NCI-H82 treated with DMSO at 0.1 percent for 48 hours (cell line): ENCODE results near the gene APP.

Source experiments
- DNase-seq: peaks from one replicate; lab custom pipeline; 2025; ENCODE audit not compliant: unreplicated experiment; lab: John Stamatoyannopoulos, UW

Gene APP

DNA sequence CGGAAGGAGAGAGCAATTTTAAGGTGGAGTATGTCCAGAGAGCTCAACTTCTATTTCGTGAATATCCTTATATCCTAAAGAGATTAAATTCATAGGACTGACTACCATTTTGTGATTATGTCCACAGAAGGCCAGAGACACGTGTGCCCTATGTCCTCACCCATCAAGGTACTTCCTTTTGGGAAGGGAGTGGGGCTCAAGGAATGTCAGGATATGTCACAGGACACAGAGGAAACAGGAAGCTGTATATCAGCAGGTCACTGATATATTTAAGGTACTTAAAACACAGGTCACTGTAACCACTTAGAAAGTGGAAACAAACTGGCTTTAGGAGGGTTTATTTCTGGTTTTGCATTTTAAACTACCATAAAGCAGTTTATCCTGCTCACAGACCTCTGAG is 184.6 kb downstream of the APP start:
- no peak for DNase-seq

DNA sequence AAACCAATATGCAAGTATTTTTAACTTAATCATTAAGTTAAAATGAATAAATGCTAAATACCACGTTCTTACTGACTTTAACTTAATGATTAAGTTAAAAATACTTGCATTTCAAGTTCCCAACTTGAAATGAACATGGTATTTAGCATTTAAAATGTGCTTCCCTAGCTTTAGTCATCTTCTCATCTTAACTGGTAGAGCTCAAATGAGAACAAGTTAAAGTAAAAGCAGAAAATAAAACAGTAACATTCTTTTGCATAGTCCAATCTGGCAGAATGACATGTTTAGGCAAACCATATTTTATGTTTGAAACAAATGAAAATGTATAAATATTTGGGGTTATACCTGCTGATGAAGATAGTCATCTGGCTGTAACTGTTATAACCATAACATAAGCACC is 186.0 kb downstream of the APP start:
- no peak for DNase-seq

- DNase-seq, result no peak
These were observed 186.8 kb downstream of the APP start for GRCh38 chr21:25983745-25984144.

GRCh38 chr21:25980710-25981109 is 189.9 kb downstream of the APP start:
- no peak for DNase-seq

DNA sequence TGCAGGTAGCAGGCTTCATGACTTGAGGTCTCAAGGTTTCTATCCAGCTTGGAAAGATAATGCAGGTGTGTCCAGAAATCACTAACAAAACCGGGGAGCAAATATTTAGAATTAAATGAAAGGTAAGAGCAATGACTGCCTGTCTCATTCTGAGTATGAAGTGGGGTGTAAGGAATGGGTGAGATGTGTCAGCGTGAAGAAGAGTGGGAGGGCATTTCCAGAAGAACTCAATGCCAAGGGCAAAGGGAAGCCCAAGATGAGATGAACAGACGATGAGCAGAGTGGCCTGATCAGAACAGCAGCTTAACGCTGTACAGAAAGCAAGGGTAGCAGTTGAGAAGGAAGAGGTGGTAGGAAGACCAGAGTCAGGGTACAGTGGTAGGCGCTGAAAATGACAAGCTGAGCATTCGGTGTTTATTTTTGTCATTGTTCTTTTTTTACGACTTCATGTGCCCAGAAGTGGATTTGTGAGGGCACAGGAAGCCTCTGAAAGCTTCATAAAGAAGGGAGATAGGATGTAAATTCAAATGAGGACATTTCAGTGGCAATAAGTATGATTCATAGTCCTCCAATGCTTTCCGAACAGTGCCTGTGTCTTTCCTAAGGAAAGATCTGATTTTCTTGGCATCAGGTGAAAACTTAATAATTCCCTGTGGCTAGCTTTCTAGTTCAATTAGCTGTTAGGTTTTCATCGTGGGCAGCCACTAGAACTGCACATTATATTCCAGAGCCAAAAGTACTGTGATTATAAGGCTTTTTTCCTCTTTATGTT is 190.5 kb downstream of the APP start:
- no peak for DNase-seq

GRCh38 chr21:25977068-25977611 is 193.4 kb downstream of the APP start:
- DNase-seq, result no peak

- no peak for DNase-seq
These were observed 195.6 kb downstream of the APP start for GRCh38 chr21:25974964-25975363.

- DNase-seq, result no peak
These were observed 200.2 kb downstream of the APP start for GRCh38 chr21:25970254-25970930.

DNA sequence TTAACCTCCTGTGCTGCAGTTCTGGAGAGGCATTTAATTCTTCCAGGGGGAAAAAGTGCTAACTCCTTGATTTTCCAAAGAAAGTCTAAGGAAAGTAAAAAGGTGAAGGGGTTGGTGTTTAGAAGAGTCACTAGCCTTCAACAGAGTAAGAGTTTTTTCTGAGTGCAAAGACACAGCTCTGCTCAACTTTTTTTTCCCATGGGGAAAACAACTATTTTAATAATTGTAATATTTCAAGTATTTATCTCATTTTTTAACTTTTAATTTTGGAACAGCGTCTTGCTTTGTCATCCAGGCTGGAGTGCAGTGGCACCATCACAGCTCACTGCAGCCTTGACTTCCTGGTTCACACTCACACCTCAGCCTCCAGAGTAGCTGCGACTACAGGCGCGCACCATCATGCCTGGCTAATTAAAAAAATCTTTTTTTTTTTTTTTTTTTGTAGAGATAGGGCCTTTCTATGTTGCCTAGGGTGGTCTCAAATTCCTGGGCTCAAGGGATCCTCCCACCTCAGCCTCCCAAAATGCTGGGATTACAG is 202.6 kb downstream of the APP start:
- DNase-seq, result no peak

GRCh38 chr21:25967181-25967900 is 203.2 kb downstream of the APP start:
- DNase-seq, result no peak

DNA sequence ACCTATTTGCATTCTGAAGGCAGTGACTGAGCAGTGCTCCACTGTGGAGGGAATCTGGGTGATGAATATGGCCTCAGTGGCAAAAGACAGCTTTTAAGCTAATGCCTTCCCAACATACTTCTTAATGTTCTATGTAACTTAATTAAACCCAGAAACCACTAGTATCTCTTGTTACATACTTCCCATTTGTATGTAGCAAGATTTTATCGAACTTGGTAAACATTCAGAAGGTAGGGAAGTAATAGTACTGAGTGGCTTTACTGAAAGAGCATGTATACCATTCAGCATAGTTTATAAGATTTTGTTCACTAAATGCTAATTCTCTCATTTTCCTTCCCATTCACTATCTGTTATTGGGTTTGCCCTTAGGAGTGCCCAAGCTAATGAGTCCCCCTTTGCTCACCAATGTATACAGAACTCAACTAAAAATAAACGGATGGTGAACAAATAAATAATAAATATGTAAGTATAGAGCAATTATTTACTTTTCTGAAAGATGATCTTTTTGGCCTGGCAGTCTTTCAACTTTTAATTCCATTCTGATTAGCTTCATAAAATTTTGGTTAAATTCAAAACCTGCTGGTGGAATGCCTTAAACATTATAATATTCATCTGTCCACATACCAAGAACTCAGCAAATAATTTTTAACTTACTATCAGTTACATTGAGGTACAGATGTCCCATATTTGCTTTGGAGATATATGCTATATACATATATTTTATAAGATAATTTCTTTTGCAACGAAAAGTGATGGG is 204.4 kb downstream of the APP start:
- no peak for DNase-seq

DNA sequence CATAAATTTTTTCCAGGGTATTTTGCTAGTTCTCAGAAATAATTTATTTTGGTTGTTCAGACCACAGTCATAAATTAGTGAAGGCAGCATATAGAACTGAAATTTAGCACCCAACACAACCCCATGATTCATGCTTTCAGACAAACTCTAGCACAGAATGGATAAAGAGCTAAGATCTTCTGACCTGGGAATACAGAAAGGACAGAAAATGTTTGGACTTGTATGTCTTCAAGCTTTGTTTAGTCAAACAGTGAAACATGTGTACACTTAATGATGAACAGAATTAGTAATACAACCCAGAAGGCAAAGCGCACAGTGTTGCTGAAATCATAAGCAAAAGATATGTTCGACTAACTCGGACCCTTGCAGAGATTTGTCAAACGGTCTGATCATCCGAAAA is 205.6 kb downstream of the APP start:
- DNase-seq, result no peak

DNA sequence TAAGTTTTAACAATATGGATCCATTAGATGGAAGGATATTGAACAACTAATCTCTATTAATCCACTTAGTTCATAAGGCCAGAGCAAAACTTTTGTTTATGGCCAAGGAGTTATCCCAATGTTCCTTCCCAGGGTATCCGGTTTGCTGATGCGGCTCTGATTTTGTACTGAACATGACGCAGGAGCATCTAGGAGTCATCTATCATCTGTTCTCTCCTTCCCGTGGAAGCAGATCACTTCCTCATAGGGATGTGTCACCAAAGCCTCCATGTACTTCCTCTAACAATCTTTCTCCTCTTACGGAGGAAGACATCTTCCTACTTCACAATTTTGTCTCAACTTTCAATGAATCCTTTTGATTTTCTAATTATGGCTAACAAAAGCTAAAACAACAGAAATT is 206.6 kb downstream of the APP start:
- DNase-seq, result no peak

- no peak for DNase-seq
These were observed 207.4 kb downstream of the APP start for GRCh38 chr21:25963181-25963580.

DNA sequence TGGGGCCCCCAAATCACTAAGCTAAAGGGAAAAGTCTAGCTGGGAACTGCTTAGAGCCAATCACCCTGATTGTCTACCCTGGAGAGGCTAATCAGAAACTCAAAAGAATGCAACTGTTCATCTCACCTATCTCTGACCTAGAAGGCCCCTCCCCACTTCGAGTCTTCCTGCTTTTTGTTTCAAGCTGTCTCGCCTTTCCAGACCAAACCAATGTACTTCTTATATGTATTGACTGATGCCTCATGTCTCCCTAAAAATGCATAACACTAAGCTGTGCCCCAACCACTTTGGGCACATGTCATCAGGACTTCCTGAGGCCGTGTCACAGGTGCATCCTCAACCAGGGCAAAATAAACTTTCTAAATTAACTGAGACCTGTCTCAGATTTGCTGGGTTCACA is 209.5 kb downstream of the APP start:
- no peak for DNase-seq

DNA sequence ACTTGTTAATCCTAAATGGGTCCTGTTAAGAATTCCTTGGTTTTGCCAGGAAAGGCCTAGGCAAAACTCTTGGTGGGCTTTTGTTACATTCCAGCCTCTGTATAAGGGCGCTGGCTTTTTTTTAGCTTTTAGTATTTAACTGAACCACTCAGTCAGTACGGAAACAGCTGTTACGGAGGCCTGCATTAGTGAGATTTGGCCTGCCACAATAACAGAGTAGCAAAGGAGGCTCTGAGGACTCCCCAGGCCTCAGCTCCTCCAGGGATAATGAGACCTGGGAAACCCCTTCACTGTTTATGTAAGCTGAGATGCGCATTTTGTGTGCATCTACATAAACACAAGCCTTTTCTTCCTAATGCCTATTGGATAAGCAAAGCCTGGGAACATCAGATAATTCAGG is 210.2 kb downstream of the APP start:
- DNase-seq, result no peak

- no peak for DNase-seq
These were observed 210.8 kb downstream of the APP start for GRCh38 chr21:25959799-25960198.

DNA sequence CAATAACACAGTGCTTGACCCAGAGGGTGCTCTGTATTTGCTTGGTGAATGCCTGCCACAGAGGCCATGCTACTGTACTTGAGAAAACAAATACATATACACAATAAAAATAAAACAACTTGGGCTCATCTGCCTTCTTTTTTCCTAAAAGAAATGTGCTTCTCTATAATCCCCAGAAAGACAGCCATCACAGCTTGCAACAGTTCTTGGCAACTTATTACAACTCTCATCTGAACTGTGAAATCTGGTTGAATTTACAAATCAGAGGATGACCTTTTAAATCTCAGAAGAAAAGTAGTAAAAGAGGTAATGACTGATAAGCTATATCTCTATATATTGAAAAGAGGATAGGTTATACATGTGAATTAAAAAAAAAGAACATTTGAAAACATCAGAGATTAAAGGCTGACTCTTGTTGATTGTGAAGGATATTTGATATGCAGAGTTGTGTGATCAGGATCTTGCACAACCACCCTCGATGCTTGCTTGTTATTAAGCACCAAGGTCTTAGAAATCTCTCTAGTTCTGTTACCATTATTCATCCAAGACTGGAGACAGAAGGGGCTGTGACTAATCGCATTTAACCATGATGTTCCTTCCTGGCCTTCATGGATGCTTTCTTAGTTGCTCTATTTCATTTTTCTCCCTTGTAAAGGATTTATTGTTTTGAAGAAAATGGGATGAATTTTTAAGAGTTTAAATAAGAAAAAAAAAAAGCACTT is 213.4 kb downstream of the APP start:
- no peak for DNase-seq

GRCh38 chr21:25955646-25956045 is 214.9 kb downstream of the APP start:
- DNase-seq, result no peak

GRCh38 chr21:25953659-25954058 is 216.9 kb downstream of the APP start:
- no peak for DNase-seq
